CD4-positive, alpha-beta T cell treated with Interleukin-4 for 1 hour (primary cell): ENCODE data around the gene RPS6KC1.
"Not testable (repeated sequence)": the region's sequence is repeated elsewhere in the genome, so short reads cannot be mapped to it uniquely, and the experiment has no call there.

Experiments used
- DNase-seq, 2 donors: peaks; one replicate each; pipeline ENCODE4 v3.0.0-alpha.2; 2020 to 2022

The RPS6KC1 gene

DNA sequence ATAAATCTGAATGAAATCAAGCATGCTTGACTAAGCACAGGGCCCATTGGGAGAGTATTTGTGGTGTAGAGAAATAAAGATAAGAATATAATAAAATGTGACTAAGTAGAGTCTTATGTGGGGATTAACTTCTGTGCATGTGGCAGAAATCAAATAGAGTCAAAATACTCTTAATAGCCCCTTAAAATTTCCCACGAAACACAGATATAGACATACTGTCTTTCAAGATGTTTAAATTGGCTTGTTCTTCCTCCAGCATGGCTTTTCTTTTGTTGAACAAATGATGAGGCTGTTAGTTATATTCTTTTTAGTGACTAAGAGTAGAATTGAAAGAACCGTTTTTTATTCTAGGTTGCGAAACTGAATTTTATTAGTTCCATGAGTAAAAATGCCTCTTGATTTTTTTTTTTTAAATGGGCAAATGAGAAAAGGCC is 112.3 kb downstream of the RPS6KC1 start:
- DNase-seq = no peak

DNA sequence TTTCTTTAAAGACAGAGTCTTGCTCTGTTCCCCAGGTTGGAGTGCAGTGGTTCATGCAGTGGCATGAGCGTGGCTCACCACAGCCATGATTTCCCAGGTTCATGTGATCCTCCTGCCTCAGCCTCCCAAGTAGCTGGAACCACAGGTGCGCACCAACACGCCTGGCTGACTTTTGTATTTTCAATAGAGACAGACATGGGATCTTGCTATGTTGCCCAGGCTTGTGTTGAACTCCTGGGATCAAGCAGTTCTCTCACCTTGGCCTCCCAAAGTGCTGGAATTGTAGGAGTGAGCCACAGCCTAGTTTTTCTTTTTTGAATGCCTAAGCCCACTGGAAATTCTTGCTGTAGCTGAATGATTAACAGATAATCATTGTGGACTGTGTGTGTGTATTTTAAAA is 113.5 kb downstream of the RPS6KC1 start:
- DNase-seq = no peak

DNA sequence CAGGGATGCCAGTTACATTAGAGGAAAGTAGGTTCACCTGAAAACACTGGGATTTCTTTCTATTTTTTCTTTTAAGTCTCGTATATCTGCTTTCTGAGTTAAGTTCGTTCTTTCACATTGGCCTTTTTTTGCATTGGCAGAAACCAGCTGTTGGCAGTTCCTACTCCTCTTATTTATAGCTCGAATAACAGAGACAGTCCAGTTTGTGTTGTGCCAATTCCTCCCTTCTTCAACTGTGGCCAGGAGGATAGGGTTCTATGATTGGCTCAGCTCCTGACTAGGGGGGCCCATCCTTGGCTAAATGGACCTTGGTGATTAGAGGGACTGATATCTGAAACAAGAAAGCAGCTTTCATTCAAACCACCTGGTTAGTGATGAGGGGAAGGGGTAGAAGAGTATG is 115.8 kb downstream of the RPS6KC1 start:
- DNase-seq = no peak

DNA sequence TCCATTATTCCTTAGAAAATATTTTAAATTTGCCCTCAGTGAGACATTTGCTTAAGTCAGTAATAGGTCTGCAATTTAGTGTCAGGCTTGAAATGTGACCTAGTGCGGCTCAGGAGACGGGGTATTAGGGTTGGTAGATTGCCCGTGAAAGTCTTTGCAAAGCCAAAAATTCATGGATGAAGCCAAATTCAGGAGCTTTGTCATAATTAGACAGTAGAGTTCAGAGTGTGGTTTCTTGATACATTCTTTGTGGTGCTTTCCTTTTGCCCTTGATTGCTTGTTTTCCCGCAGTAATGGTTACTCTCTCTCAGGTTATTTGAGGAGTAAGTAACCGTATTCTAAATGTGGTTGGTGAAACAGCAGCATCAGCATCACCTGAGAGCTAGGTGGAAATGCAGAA is 120.7 kb downstream of the RPS6KC1 start:
- no peak for DNase-seq

DNA sequence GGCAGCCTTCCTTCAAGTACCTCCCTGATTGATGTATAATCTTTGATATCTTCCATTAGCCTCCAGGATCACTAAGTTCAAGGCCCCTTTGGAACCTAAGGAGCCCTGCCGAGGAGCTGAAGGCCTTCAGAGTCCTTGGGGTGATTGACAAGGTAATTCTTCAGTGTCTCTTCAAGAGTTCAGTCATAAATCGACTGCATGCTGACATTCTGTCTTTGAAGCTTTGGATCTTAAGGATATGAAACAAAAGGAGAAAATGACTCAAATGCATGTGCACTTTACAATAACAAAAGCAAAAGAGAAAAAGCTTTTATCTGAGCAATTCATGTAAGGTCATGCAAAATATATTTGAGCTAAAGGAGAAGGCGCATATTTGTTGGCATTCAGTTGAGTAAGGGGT is 125.3 kb downstream of the RPS6KC1 start:
- no peak for DNase-seq

DNA sequence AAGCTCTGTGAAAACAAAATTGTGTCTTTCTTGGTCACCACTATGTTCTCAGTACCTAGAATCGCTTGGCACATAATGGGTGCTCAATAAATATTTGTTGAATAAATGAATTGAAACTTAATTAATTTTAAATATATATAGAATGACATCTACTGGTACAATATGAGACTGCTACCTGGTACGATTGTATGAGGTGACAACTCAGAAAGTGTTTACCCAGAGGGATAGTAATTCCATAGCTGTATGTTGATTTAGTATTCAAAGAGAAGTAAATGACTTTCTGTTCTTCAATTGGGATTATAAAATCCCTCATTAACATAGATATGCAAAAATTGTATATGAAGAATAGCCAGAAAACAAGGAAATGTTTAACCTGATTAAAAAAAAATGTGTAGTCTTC is 128.7 kb downstream of the RPS6KC1 start:
- DNase-seq = no peak

DNA sequence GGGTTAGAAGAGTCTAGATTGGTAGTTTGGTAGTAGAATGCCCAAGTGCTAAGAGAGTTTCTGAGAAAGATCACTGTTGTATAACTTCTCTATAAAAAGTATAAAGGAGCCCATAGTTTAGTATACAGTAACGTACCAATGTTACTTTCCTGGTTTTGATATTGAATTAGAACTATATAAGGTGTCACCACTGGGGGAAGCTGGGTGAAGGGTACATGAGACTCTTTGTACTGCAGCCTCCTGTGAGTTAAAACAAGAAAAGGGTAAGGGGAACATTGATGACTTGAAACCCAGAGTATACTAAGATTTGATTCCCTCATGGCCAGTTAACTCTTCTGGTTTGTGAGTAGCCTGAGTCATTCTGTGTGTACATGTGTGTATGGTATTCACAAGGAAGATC is 129.8 kb downstream of the RPS6KC1 start:
- no peak for DNase-seq

DNA sequence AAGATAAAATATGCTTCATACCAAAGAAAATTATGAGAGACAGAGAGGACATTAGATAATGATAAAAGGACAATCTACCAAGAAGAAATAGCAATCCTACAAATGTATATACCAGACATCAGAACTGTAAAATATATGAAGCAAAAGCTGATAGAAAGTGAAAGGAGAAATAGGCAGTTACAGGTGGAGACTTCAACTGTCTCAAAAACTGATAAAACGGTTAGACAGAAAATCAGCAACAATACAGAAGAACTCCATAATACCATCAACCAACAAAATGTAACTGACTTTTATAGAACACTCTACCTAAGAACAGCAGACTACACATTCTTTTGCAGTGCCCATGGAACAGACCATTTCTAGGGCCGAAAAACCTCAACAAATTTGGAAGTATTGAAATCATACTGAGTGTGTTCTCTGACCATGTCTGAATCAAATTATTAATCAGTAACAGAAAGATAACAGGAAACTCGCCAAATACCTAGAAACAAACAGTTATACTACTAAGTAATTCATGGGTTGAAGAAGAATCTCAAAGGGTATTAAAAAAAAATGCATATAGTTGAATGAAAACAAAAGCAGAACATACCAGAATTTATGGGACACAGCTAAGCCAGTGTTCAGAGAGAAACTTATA is 132.1 kb downstream of the RPS6KC1 start:
- DNase-seq = no peak

DNA sequence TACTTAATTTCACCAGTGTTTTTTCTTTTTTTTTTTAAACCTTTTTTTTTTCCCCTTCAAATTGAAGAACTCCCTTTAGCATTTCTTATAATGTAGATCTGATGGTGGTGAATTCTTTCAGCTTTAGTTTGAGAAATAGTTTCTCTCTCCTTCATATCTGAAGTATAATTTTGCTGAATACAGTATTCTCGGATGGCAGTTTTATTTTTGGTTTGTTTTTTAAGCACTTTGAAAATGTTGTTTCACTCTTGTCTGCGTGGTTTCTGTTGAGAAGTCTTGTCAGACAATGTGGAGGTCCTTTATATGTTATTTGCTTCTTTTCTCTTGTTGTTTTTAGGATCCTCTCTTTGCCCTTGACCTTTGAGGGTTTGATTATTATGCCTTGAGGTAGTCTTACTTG is 135.1 kb downstream of the RPS6KC1 start:
- DNase-seq = no peak

DNA sequence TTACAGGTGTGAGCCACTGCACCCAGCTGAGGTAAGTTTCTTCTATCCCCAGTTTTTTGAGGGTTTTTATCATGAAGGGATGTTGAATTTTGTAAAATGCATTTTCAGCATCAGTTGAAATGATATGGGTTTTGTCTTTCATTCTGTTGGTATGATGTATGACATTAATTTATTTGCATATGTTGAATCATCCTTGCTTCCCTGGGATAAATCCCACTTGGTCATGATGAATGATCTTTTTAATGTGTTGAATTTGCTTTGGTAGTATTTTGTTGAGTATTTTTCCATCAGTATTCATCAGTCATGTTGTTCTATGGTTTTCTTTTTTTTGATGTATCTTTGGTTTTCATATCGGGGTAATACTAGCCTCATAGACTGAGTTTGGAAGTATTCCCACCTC is 141.0 kb downstream of the RPS6KC1 start:
- DNase-seq = no peak

DNA sequence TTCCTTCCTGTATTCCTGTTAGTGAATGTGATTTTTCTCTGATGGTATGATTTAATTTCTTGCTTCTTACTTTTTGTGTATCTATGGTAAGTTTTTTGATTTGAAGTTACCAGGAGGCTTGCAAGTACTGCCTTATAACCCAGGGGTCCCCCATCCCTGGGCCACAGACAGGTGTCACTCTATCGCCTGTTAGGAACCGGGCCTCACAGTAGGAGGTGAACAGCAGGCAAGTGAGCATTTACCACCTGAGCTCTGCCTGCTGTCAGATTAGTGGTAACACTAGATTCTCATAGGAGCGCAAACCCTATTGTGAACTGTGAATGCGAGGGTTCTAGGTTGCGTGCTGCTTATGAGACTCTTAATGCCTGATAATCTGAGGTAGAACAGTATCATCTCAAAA is 143.3 kb downstream of the RPS6KC1 start:
- no peak for DNase-seq

DNA sequence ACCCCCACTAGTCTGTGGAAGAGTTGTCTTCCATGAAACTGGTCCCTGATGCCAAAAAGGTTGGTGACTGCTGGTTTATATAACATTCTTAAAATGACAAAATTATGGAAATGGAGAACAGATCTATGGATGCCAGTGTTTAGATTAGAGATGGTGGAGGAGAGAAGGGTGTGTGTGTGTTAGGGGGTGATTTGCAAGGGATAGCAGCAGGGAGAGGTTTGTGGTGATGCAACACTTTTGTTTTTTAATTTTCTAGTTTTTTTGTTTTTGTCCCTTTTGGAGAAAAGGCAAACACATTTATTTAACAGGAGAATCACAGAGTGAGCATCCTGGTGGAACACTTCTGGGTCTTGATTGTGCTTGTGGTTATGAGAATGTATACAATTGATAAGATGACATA is 143.8 kb downstream of the RPS6KC1 start:
- DNase-seq = no peak

DNA sequence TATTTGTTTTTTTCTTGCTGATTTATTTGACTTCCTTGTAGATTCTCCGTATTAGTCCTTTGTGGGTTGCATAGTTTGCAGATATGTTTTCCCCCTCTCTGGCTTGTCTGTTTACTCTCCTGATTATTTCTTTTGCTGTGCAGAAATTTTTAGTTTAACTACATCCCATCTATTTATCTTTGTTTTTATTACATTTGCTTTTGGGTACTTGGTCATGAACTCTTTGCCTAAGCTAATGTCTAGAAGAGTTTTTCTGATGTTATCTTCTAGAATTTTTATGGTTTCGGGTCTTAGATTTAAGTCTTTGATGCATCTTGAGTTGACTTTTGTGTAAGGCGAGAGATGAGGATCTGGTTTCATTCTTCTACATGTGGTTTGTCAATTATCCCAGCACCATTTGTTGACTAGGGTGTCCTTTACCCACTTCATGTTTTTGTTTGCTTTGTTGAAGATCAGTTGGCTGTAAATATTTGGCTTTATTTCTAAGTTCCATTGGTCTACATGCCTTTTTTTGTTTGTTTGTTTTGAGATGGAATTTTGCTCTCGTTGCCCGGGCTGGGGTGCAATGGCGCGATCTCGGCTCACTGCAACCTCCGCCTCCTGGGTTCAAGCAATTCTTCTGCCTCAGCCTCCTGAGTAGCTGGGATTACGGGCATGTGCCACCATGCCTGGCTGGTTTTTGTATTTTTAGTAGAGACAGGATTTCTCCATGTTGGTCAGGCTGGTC is 145.4 kb downstream of the RPS6KC1 start:
- not testable (repeated sequence) for DNase-seq

DNA sequence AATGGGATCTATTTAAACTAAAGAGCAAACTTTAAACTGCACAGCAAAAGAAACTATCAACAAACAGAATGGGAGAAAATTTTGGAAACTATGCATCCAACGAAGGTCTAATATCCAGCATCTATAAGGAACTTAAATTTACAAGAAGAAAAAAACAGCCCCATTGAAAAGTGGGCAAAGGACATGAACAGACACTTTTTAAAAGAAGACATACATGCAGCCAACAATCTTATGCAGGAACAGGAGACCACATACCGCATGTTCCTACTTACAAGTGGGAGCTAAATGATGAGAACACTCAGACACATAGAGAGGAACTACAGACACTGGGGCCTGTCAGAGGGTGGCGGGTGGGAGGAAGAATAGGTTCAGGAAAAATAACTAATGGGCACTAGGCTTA is 149.6 kb downstream of the RPS6KC1 start:
- DNase-seq = no peak

DNA sequence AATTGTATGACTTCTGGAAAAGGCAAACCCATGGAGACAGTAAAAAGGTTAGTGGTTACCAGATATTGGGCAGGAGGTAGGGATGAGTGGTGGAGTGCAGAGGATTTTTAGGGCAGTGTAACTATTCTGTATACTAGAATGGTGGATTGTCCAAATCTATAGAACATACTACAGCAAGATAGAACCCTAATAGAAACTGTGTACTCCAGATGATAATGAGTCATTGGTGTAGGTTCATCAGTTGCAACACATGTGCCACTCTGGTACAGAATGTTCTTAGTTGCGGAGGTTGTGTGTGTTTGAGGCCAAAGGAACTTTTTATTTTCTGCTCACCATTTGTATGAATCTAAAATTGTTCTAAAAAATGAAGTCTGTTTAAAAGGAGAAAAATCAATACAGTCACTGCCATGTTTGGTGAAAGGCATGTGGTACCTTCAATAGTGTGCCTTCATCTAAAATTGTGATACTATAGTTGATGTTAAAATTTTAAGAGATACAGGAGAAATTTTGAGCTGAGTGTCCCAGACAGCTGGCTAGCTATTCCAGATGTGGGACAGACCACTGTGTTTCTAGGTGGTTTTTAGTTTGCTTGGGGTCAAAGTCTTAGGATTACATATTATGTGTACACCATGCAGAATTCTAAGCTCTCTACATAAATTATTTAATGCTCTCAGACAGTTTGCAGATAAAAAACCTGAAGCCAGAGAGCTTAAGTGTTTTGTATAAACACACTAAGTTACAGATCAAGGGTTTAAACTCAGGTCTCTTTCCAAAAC is 150.5 kb downstream of the RPS6KC1 start:
- DNase-seq = no peak

DNA sequence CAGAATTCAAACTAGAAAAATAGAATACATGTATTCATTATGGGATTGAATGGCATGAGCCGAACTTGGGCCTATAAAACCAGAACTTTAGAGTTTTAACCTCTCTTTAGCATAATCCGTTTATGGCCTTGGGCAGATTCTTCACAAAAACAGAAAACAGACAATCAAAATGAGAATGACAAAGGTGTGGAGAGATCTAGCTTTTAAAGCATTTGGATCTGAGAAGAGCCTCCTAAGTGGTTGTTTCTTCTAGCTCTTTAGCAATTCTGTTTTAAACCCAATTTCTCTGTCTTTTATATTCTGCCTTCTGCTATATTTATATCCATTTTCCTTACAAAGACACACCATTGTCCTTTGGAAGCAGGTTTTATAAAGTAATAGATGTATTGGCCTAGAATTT is 160.2 kb downstream of the RPS6KC1 start:
- DNase-seq = no peak

DNA sequence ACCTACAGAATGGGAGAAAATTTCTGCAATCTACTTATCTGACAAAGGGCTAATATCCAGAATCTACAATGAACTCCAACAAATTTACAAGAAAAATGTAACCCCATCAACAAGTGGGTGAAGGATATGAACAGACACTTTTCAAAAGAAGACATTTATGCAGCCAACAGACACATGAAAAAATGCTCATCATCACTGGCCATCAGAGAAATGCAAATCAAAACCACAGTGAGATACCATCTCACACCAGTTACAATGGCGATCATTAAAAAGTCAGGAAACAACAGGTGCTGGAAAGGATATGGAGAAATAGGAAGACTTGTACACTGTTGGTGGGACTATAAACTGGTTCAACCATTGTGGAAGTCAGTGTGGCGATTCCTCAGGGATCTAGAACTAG is 168.0 kb downstream of the RPS6KC1 start:
- DNase-seq = not testable (repeated sequence)

DNA sequence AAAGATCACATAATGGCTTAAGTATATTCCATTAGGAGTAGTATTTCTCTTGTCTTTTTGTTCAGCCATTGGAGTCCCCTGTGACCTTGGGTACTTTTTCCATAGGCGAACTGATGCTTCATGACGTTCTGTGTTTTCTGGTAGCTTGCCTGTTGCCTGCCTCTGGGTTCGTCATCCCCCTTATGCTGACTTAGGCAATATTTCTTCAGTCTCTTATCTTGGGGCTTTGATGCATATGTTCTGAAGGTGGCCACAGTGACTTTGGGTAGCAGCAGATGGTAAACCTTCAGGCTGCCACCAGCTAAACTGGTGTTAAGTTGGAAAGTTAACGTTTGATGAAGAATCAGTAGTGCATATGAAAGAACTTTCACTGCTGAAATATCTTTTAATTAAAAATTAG is 170.2 kb downstream of the RPS6KC1 start:
- DNase-seq = no peak

DNA sequence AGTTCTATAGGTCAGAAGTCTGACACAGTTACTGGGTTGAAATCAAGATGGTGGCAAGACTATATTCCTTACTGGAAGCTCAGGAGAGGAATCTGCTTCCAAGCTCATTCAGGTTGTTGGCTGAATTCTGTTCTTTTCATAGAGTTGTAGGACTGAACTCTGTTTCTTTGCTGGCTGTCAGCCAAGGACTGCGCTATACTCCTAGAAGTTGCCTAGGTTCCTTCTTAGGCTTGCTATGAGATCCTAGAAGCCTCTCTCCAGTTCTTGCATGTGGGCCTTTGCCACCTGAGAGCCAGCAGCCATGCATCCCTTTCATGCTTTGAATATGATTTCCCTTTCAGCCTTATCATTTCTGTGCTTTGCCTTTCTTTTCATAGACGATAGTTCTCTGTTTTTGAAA is 176.4 kb downstream of the RPS6KC1 start:
- DNase-seq = no peak

DNA sequence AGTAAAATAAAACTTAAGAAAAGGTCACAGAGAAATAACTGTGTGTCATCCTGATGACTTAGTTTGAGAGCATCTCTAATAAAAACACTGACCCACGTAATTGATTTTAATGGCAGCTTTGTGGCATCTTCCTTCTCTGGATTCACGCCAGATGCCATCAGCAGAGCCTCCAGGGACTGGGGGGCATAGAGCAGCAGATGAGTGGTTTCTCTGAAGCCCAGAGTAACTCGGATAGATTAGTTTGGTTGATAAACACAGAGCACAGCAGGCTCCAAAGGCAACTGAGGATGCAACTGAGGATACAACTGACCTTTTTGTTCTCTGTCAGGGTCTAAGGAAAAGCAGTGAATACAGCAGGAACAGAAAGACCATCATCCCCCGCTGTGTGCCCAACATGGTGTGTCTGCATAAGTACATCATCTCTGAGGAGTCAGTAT is 180.8 kb downstream of the RPS6KC1 start:
- DNase-seq = no peak

DNA sequence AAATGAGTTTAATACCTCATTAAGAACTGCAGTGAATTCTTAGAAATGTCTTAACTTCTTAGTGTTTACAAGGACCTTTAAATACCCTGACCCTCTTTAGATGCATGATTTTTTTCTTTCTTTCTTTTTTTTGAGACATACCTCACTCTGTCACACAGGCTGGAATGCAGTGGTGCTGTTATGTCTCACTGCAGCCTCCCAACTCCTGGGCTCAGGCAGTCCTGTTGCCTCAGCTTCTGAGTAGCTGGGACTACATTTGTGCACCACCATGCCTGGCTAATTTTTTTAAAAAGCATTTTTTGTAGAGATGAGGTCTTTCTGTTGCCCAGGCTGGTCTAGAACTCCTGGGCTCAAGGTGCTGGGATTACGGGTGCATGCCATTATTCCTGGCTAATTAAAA is 191.8 kb downstream of the RPS6KC1 start:
- no peak for DNase-seq

DNA sequence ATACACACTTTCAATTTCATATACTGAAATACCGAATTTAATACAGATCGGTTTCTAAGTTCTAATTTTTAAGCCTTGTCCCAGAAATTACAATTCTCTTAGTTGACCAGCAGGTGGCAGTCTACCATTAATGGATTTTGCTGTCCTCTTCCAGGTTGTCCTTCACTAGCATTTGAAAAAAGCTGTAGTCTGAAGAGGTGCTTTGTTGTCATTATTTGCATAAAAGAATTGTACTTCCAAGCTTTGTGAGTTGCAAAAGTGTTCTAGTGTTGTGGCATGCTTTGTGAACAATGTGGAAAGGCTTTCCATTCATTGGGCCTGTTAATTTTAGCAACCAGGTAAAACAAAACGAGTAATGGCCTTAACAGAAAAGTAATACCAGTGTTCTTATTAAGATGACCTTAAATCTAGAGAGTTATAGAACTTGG is 193.6 kb downstream of the RPS6KC1 start:
- DNase-seq = peak in 1 of 2 donors; percentile 42

DNA sequence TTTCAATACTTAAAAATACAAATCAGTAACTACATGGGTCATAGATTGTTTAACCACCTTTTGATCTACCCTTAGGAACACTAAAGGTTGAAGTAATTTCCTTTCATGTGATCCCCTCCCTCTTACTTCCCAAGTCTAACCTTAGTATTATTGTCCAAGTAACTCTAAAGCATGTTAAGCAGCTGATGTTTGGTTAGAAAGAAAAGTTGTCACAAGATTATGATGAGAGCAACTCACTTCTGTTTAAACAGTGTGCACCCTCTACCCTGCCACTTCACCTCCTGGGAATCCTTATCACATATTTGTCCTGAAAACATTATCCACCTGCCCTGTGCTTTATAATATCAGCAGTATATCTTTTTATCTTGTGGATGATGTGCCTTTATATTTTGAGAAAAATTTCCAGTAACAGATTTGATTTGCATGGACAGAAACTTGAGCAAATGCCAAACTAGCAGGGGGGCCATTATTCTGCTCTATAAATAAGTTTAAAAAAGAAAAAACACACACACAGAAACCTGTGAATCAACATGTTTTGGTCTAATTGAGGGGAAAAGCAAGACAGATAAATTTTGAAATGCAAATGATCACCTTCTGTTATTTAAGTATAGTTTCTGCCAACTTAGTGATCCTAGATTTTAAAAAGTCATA is 194.3 kb downstream of the RPS6KC1 start:
- no peak for DNase-seq
